Daoy (cell line): ENCODE results near the gene ATP6V0A4. TPM values are rescaled to one million over a fixed set of nuclear protein-coding genes. Genes with fewer than 3 reads are reported as not detected.
A peak's percentile ranks its signal among the peaks of the same experiment; 100 is the strongest.
"Not testable (repeated sequence)": the region's sequence is repeated elsewhere in the genome, so short reads cannot be mapped to it uniquely, and the experiment has no call there.

Experiments used
- DNase-seq: peaks from one replicate; pipeline ENCODE4 v3.0.0-alpha.2; 2015; ENCODE audit warnings: low read depth
- total RNA-seq: library from RNA; depleted of rRNA; stranded (reverse); fragments of >200 nt; shearing (Covaris generic); gene quantifications from 2 replicates; pipeline ENCODE4 v1.2.3, GENCODE V29; 2014

The ATP6V0A4 gene
- total RNA-seq, 1 experiment from 2014 or later: 0.63 TPM

GRCh38 chr7:138802706-138803105, 4.7 kb upstream of the ATP6V0A4 start:
- no peak for DNase-seq

GRCh38 chr7:138801256-138801655, 3.3 kb upstream of the ATP6V0A4 start:
- no peak for DNase-seq

GRCh38 chr7:138799336-138800000, 1.5 kb upstream of the ATP6V0A4 start:
- DNase-seq: no peak

GRCh38 chr7:138798836-138799235, 840 bp upstream of the ATP6V0A4 start:
- no peak for DNase-seq

- DNase-seq: not testable (repeated sequence)
These were observed 950 bp downstream of the ATP6V0A4 start for GRCh38 chr7:138797046-138797445.

GRCh38 chr7:138796038-138796615, 1.9 kb downstream of the ATP6V0A4 start:
- DNase-seq: no peak

GRCh38 chr7:138785587-138786437, 12.2 kb downstream of the ATP6V0A4 start:
- DNase-seq: peak; percentile 44

- DNase-seq: no peak
These were observed 13.3 kb downstream of the ATP6V0A4 start for GRCh38 chr7:138784692-138785091.

- no peak for DNase-seq
These were observed 17.0 kb downstream of the ATP6V0A4 start for GRCh38 chr7:138781004-138781403.

GRCh38 chr7:138776166-138776833, 21.7 kb downstream of the ATP6V0A4 start:
- DNase-seq: no peak

- no peak for DNase-seq
These were observed 24.2 kb downstream of the ATP6V0A4 start for GRCh38 chr7:138773817-138774216.

- no peak for DNase-seq
These were observed 24.8 kb downstream of the ATP6V0A4 start for GRCh38 chr7:138773176-138773575.

- DNase-seq: no peak
These were observed 27.1 kb downstream of the ATP6V0A4 start for GRCh38 chr7:138770904-138771303.

- DNase-seq: no peak
These were observed 29.8 kb downstream of the ATP6V0A4 start for GRCh38 chr7:138768241-138768640.

GRCh38 chr7:138756591-138757242, 41.3 kb downstream of the ATP6V0A4 start:
- DNase-seq: no peak

GRCh38 chr7:138755842-138756590, 42.0 kb downstream of the ATP6V0A4 start:
- DNase-seq: no peak

- no peak for DNase-seq
These were observed 42.7 kb downstream of the ATP6V0A4 start for GRCh38 chr7:138755331-138755747.

GRCh38 chr7:138753610-138754009, 44.4 kb downstream of the ATP6V0A4 start:
- no peak for DNase-seq

GRCh38 chr7:138753150-138753518, 44.9 kb downstream of the ATP6V0A4 start:
- no peak for DNase-seq

GRCh38 chr7:138752518-138753149, 45.4 kb downstream of the ATP6V0A4 start:
- peak; percentile 90 for DNase-seq
